B cell (primary cell): ENCODE data around the gene ZMAT2. TPM values are rescaled to one million over a fixed set of nuclear protein-coding genes. Genes with fewer than 3 reads are reported as not detected.
A peak's percentile ranks its signal among the peaks of the same experiment; 100 is the strongest.

Experiments used
- ATAC-seq: fragments of 200-7000 bp; cut with Tn5 transposase; one replicate; pipeline ENCODE4 v1.10.0; 2021; ENCODE audit warnings: low read depth, mild to moderate bottlenecking, moderate number of reproducible peaks, moderate library complexity
- CTCF ChIA-PET: fragments of 350-600 bp; sonication (Branson Sonifier 250); formaldehyde crosslinking; loops from one replicate; lab custom pipeline; 2021; ENCODE audit warnings: antibody characterized with exemption, inconsistent platforms; lab: Charles Lee
- POLR2A ChIA-PET: fragments of 350-600 bp; sonication (Branson Sonifier 250); formaldehyde crosslinking; loops from one replicate; lab custom pipeline; 2021; ENCODE audit warnings: antibody characterized with exemption; lab: Charles Lee
- DNase-seq: peaks from one replicate; pipeline ENCODE4 v3.0.0; 2013
- H2AFZ ChIP-seq: 2 replicates; pipeline ENCODE4 v1.6.1; 2012; ENCODE audit warnings: mild to moderate bottlenecking, low read depth, low read length; ENCODE audit not compliant: insufficient read depth, poor library complexity, severe bottlenecking
- H3K27ac ChIP-seq, 2 donors: 1 replicate in 1 of 2; 2 replicates in 1 of 2; pipeline ENCODE4 v1.5.1; 2012 to 2013; ENCODE audit warnings: low read length in 2 of 2, mild to moderate bottlenecking in 2 of 2, moderate library complexity in 1 of 2
- H3K27me3 ChIP-seq, 4 experiments: fragments of 200-600 bp in 1 of 4; sonication (generic) in 1 of 4; replicated peaks in 1 of 4; 1 replicate in 2 of 4; 2 replicates in 2 of 4; pipeline versions ENCODE4 v1.6.1 to v1.7.0; 2013 to 2016; ENCODE audit warnings: low read length in 3 of 4, mild to moderate bottlenecking in 2 of 4, mixed read lengths in 1 of 4, moderate library complexity in 1 of 4; ENCODE audit not compliant: insufficient read depth in 4 of 4, control insufficient read depth in 3 of 4; ENCODE audit errors: control extremely low read depth in 1 of 4
- H3K36me3 ChIP-seq, 2 experiments: replicated peaks in 1 of 2; 1 replicate in 1 of 2; 2 replicates in 1 of 2; pipeline versions ENCODE4 v1.6.1 to v1.7.1; 2013; ENCODE audit warnings: low read length in 1 of 2; ENCODE audit not compliant: insufficient read depth in 2 of 2, control insufficient read depth in 1 of 2; ENCODE audit errors: control extremely low read depth in 1 of 2, extremely low read depth in 1 of 2
- H3K4me1 ChIP-seq, 2 donors: fragments of 200-600 bp in 1 of 2; sonication (generic) in 1 of 2; 1 replicate in 1 of 2; 2 replicates in 1 of 2; pipeline versions ENCODE4 v1.5.1 to v1.6.1; 2013 to 2017; ENCODE audit warnings: low read length in 2 of 2; ENCODE audit not compliant: control insufficient read depth in 2 of 2, insufficient read depth in 2 of 2
- H3K4me2 ChIP-seq: replicated peaks from 2 replicates; pipeline ENCODE3; 2012; ENCODE audit warnings: mild to moderate bottlenecking, low read depth, low read length; ENCODE audit not compliant: poor library complexity, severe bottlenecking
- H3K4me3 ChIP-seq, 5 experiments: fragments of 200-600 bp in 1 of 5; sonication (generic) in 1 of 5; 1 replicate in 3 of 5; 2 replicates in 2 of 5; pipeline versions ENCODE4 v1.5.1 to v1.7.0; 2011 to 2016; ENCODE audit warnings: low read length in 4 of 5, mild to moderate bottlenecking in 4 of 5, low read depth in 2 of 5, control low read depth in 1 of 5, moderate library complexity in 1 of 5; ENCODE audit not compliant: insufficient read depth in 1 of 5; ENCODE audit errors: control extremely low read depth in 1 of 5, extremely low read depth in 1 of 5
- H3K79me2 ChIP-seq: fragments of 200-600 bp; sonication (generic); one replicate; pipeline ENCODE4 v1.6.0; 2016; ENCODE audit warnings: low read length; ENCODE audit not compliant: control insufficient read depth, insufficient read depth
- H3K9ac ChIP-seq: fragments of 200-600 bp; sonication (generic); 2 replicates; pipeline ENCODE4 v1.6.1; 2017; ENCODE audit warnings: mild to moderate bottlenecking, low read length, moderate library complexity
- H3K9me3 ChIP-seq, 3 donors: one replicate each; pipeline versions ENCODE4 v1.6.1 to v1.7.1; 2013; ENCODE audit warnings: low read length in 2 of 3; ENCODE audit not compliant: control insufficient read depth in 2 of 3, insufficient read depth in 1 of 3; ENCODE audit errors: control extremely low read depth in 1 of 3
- H4K20me1 ChIP-seq: 2 replicates; pipeline ENCODE4 v1.6.0; 2012; ENCODE audit warnings: mild to moderate bottlenecking, low read length; ENCODE audit not compliant: insufficient read depth, control insufficient read depth, poor library complexity, severe bottlenecking
- H3K27ac Mint-ChIP-seq: one replicate; pipeline ENCODE4 v1.8.0; 2021; ENCODE audit warnings: mixed read lengths
- H3K27me3 Mint-ChIP-seq: one replicate; pipeline ENCODE4 v1.8.0; 2021; ENCODE audit warnings: mixed read lengths
- H3K4me1 Mint-ChIP-seq: one replicate; pipeline ENCODE4 v1.8.0; 2021; ENCODE audit warnings: mixed read lengths
- H3K4me3 Mint-ChIP-seq: one replicate; pipeline ENCODE4 v1.8.0; 2021; ENCODE audit warnings: mixed read lengths
- H3K9me3 Mint-ChIP-seq: one replicate; pipeline ENCODE4 v1.8.0; 2022; ENCODE audit warnings: mixed read lengths; ENCODE audit not compliant: insufficient read depth
- EZH2 ChIP-seq: IDR thresholded peaks from 2 replicates; pipeline ENCODE4 v1.6.1; 2012; ENCODE audit warnings: borderline replicate concordance, low read depth, mild to moderate bottlenecking, moderate library complexity, low read length; ENCODE audit not compliant: insufficient read depth, poor library complexity, severe bottlenecking
- WGBS: methylation state at CpG from one replicate; pipeline ENCODE4 v1.1.5; 2013; ENCODE audit warnings: missing lambda C conversion rate; ENCODE audit not compliant: insufficient coverage; 5-methylcytosine and 5-hydroxymethylcytosine counted together
- intact Hi-C: fragments of 100-400 bp; cut with micrococcal nuclease; formaldehyde crosslinking; loops from one replicate; pipeline ENCODE4 v1.10.0; 2022
- polyA plus RNA-seq: library from polyadenylated mRNA; depleted of rRNA; stranded (reverse); fragments of >200 nt; gene quantifications from 2 replicates; pipeline ENCODE4 v1.2.3, GENCODE V29; 2012
- total RNA-seq, 2 donors: library from RNA; stranded (reverse); fragments of 120-200 nt in 1 of 2; gene quantifications; 1 replicate in 1 of 2; 2 replicates in 1 of 2; pipeline versions ENCODE4 v1.2.3 to v1.2.4, GENCODE V29; 2013 to 2022
- TF ChIP-seq, protein P1 (sequence below): fragments of 200-600 bp; IDR thresholded peaks from one replicate; pipeline ENCODE4 v1.8.0; 2022; ENCODE audit warnings: antibody characterized with exemption, mild to moderate bottlenecking

The ZMAT2 gene
- total and polyA plus RNA-seq, 2 donors (not counting 1 experiment from before 2014, with no cell fraction given), result 11.2 to 55.8 TPM

DNA sequence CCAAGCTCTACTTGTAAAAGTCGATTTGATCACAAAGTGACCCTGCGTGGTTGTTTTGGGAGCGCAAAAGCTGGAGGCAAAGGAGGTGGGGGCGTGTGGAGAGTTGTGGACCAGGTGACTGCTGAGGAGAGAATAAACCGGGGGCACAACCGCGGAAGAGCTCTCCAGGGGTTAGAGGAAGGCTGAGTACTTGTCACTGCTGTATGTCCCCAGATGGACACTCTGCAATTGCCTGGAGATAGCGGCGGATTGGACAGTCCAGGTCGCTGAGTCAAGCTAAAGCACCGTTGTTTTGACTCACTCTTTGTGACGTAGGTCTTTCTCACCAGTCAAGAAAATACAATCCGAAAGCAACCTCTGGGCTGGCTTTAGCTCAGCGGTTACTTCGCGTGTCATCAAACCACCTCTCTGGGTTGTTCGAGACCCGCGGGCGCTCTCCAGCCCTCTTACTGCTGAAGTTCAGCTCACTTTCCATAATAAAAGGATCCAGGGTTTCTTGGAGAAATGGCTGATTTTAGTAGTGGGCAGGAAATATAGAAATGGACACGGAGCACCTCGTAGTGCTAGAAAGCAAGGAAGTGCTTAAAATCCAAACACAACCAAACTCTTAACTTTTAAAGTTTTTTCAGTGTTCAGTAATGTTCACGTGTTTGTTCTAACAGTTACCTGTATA, 25.7 kb downstream of the ZMAT2 start:
- Histone ChIP-seq H3K9ac (no peak overlapping the region), H3K4me2 (peak overlapping the region; percentile 33), H4K20me1 (no peaks in the 10 kb centered on the region), H3K36me3 (no peaks in the 10 kb centered on the region), H3K9me3 (peaks cover 0 to 2% (median 0%) of the 10 kb centered on the region in 3 donors), H2AFZ (peak overlapping the region; percentile 25), H3K27me3 (peaks cover 0 to 17% (median 9%) of the 10 kb centered on the region in 4 experiments), H3K79me2 (no peaks in the 10 kb centered on the region), H3K4me1 (peaks cover 0 to 6% of the 10 kb centered on the region in 2 donors), H3K27ac (no peak overlapping the region), H3K4me3 (peak overlapping the region in 1 of 5 experiments; percentile 33)
- WGBS, result 22% methylated on average over 15 of the region's 23 CpGs
- Mint-ChIP-seq H3K27me3 (peaks cover 33% of the 10 kb centered on the region), H3K27ac (peak overlapping the region; percentile 37), H3K9me3 (no peaks in the 10 kb centered on the region), H3K4me1 (no peaks in the 10 kb centered on the region), H3K4me3 (no peak overlapping the region)
- ChIA-PET CTCF (interaction anchor here (2.9 kb wide), 1 partner anchor 353 kb away, joined by 15 read pairs; no protein-coding TSS in a partner anchor), POLR2A (no interaction called here)
- peak; percentile 40 for DNase-seq
- no peak for TF ChIP-seq EZH2
- TF ChIP-seq, protein P1, sequence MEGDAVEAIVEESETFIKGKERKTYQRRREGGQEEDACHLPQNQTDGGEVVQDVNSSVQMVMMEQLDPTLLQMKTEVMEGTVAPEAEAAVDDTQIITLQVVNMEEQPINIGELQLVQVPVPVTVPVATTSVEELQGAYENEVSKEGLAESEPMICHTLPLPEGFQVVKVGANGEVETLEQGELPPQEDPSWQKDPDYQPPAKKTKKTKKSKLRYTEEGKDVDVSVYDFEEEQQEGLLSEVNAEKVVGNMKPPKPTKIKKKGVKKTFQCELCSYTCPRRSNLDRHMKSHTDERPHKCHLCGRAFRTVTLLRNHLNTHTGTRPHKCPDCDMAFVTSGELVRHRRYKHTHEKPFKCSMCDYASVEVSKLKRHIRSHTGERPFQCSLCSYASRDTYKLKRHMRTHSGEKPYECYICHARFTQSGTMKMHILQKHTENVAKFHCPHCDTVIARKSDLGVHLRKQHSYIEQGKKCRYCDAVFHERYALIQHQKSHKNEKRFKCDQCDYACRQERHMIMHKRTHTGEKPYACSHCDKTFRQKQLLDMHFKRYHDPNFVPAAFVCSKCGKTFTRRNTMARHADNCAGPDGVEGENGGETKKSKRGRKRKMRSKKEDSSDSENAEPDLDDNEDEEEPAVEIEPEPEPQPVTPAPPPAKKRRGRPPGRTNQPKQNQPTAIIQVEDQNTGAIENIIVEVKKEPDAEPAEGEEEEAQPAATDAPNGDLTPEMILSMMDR, result no peak
- intact Hi-C loops, result no loop called here
- ATAC-seq, result peak; percentile 56

DNA sequence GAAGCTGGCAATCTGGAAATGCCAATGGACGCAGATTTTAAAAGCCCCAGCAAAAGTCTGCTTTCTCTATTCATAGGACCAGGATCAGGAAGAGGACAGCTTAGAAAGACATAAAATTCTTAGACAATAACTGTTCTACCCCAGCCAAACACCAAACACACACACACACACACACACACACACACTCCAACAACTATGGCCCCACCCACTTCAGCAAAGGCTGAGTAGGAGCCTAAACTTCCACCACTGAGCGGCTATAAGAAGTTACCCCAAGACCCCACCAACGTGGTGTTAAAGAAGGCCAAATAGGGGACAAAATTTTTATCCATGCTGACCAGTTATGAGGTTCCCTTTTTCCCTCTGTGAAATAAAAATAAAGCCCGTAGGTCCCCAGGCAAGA, 32.9 kb downstream of the ZMAT2 start:
- H3K27me3 Mint-ChIP-seq, result peaks cover 53% of the 10 kb centered on the region

More for the DNA sequence above, 32.9 kb downstream of the ZMAT2 start:
- Mint-ChIP-seq H3K9me3 (no peaks in the 10 kb centered on the region), H3K4me3 (no peak overlapping the region), H3K4me1 (no peaks in the 10 kb centered on the region), H3K27ac (no peak overlapping the region)
- Histone ChIP-seq H3K9me3 (no peaks in the 10 kb centered on the region), H3K27me3 (peaks cover 0 to 22% (median 5%) of the 10 kb centered on the region in 4 experiments), H3K4me3 (no peak overlapping the region), H3K79me2 (no peaks in the 10 kb centered on the region), H3K4me2 (no peak overlapping the region), H2AFZ (no peak overlapping the region), H3K9ac (no peak overlapping the region), H4K20me1 (no peaks in the 10 kb centered on the region), H3K4me1 (no peaks in the 10 kb centered on the region), H3K27ac (no peak overlapping the region), H3K36me3 (no peaks in the 10 kb centered on the region)
- ATAC-seq (no peak), DNase-seq (no peak)
- ChIA-PET POLR2A (no interaction called here), CTCF (interaction anchor here (0.6 kb wide), 1 partner anchor 12 kb away, joined by 3 read pairs; no protein-coding TSS in a partner anchor)
- intact Hi-C loops, result no loop called here
- WGBS, result 69% methylated on average over 2 of the region's 4 CpGs
- no peak for TF ChIP-seq EZH2
- TF ChIP-seq, protein P1, result no peak
